GM21737 (cell line): ENCODE results near the gene SUPV3L1.
"Not testable (repeated sequence)": the region's sequence is repeated elsewhere in the genome, so short reads cannot be mapped to it uniquely, and the experiment has no call there.

Source experiments
- ATAC-seq: cut with Tn5 transposase; IDR thresholded peaks from one replicate; pipeline ENCODE4 v1.9.1; 2021; ENCODE audit warnings: mild to moderate bottlenecking, moderate library complexity; ENCODE audit not compliant: unreplicated experiment

SUPV3L1 gene

GRCh38 chr10:69179743-69180524, at the start of gene SUPV3L1:
Gene SUPV3L1 (plus strand): TSS chr10:69180234. CDS start chr10:69180292, 58 bp downstream.
- ATAC-seq = peak; percentile 82

- ATAC-seq = no peak
Measured at GRCh38 chr10:69130251-69130650, 49.8 kb upstream of the SUPV3L1 start.

- ATAC-seq = no peak
Measured at GRCh38 chr10:69139961-69140360, 40.1 kb upstream of the SUPV3L1 start.

- ATAC-seq = no peak
Measured at GRCh38 chr10:69141304-69141703, 38.7 kb upstream of the SUPV3L1 start.

- ATAC-seq = not testable (repeated sequence)
Measured at GRCh38 chr10:69142074-69142473, 38.0 kb upstream of the SUPV3L1 start.

- no peak for ATAC-seq
Measured at GRCh38 chr10:69142983-69143382, 37.1 kb upstream of the SUPV3L1 start.

- ATAC-seq = no peak
Measured at GRCh38 chr10:69145329-69145728, 34.7 kb upstream of the SUPV3L1 start.

- no peak for ATAC-seq
Measured at GRCh38 chr10:69145864-69146263, 34.2 kb upstream of the SUPV3L1 start.

- ATAC-seq = no peak
Measured at GRCh38 chr10:69146759-69147158, 33.3 kb upstream of the SUPV3L1 start.

GRCh38 chr10:69151984-69152383, 28.1 kb upstream of the SUPV3L1 start:
- no peak for ATAC-seq

- no peak for ATAC-seq
Measured at GRCh38 chr10:69153227-69153626, 26.8 kb upstream of the SUPV3L1 start.

GRCh38 chr10:69160809-69161241, 19.2 kb upstream of the SUPV3L1 start:
- no peak for ATAC-seq

GRCh38 chr10:69168493-69168892, 11.5 kb upstream of the SUPV3L1 start:
- ATAC-seq = no peak

GRCh38 chr10:69172241-69172982, 7.6 kb upstream of the SUPV3L1 start:
- ATAC-seq = no peak

- not testable (repeated sequence) for ATAC-seq
Measured at GRCh38 chr10:69175326-69175725, 4.7 kb upstream of the SUPV3L1 start.

- no peak for ATAC-seq
Measured at GRCh38 chr10:69176823-69177222, 3.2 kb upstream of the SUPV3L1 start.

GRCh38 chr10:69179089-69179742, 818 bp upstream of the SUPV3L1 start:
- peak; percentile 20 for ATAC-seq

GRCh38 chr10:69180525-69181204, 631 bp downstream of the SUPV3L1 start:
- ATAC-seq = peak; percentile 9

- no peak for ATAC-seq
Measured at GRCh38 chr10:69181433-69181832, 1.4 kb downstream of the SUPV3L1 start.

- no peak for ATAC-seq
Measured at GRCh38 chr10:69182005-69182404, 2.0 kb downstream of the SUPV3L1 start.

GRCh38 chr10:69186524-69186923, 6.5 kb downstream of the SUPV3L1 start:
- ATAC-seq = no peak
